ENCODE results near the gene MUC7.

The MUC7 gene

GRCh38 chr4:70471897-70472296, at the start of gene MUC7:
Gene MUC7, plus strand, starts transcription at chr4:70472197. Its CDS starts 1,825 bp downstream, at chr4:70474022.
- Histone ChIP-seq H3K27ac (no peak within 1 kb of the TSS), H3K4me3 (no peak within 1 kb of the TSS), H3K4me1 (no peaks in the 10 kb centered on the region), H3K36me3 (no peaks in the 10 kb centered on the region), H3K9me3 (no peaks in the 10 kb centered on the region), H3K27me3 (no peaks in the 10 kb centered on the region)
- intact Hi-C loops (cut with DNase I; ENCODE audit: low total_unique reads): no loop called here
- TF ChIP-seq CTCF (IDR thresholded peaks at IDR 0.05): no peak
- DNase-seq: no peak

- no peaks in the 10 kb centered on the region for H3K27me3 ChIP-seq
- no peak for TF ChIP-seq CTCF (IDR thresholded peaks at IDR 0.05)
- DNase-seq: no peak
- H3K36me3 ChIP-seq: no peaks in the 10 kb centered on the region
- intact Hi-C loops (cut with DNase I; ENCODE audit: low total_unique reads): no loop called here
- H3K9me3 ChIP-seq: no peaks in the 10 kb centered on the region
- H3K27ac ChIP-seq: no peak overlapping the region
- H3K4me3 ChIP-seq: no peak overlapping the region
- H3K4me1 ChIP-seq: no peaks in the 10 kb centered on the region
These were observed 46.7 kb upstream of the MUC7 start for GRCh38 chr4:70425306-70425705.

GRCh38 chr4:70426789-70427188, 45.2 kb upstream of the MUC7 start:
- no peak for DNase-seq

GRCh38 chr4:70437197-70437596, 34.8 kb upstream of the MUC7 start:
- H3K27ac ChIP-seq: no peak overlapping the region
- no peaks in the 10 kb centered on the region for H3K4me1 ChIP-seq
- no peaks in the 10 kb centered on the region for H3K27me3 ChIP-seq
- H3K4me3 ChIP-seq: no peak overlapping the region
- DNase-seq: no peak
- H3K36me3 ChIP-seq: no peaks in the 10 kb centered on the region
- no peak for TF ChIP-seq CTCF (IDR thresholded peaks at IDR 0.05)
- intact Hi-C loops (cut with DNase I; ENCODE audit: low total_unique reads): no loop called here
- H3K9me3 ChIP-seq: no peaks in the 10 kb centered on the region

More at GRCh38 chr4:70426789-70427188, 45.2 kb upstream of the MUC7 start:
- Histone ChIP-seq H3K4me1 (no peaks in the 10 kb centered on the region), H3K27me3 (no peaks in the 10 kb centered on the region), H3K36me3 (no peaks in the 10 kb centered on the region), H3K9me3 (no peaks in the 10 kb centered on the region), H3K4me3 (no peak overlapping the region), H3K27ac (no peak overlapping the region)
- TF ChIP-seq CTCF (IDR thresholded peaks at IDR 0.05): no peak
- intact Hi-C loops (cut with DNase I; ENCODE audit: low total_unique reads): no loop called here

- Histone ChIP-seq H3K27me3 (no peaks in the 10 kb centered on the region), H3K4me3 (no peak overlapping the region), H3K4me1 (no peaks in the 10 kb centered on the region), H3K27ac (no peak overlapping the region), H3K9me3 (no peaks in the 10 kb centered on the region), H3K36me3 (no peaks in the 10 kb centered on the region)
- no peak for TF ChIP-seq CTCF (IDR thresholded peaks at IDR 0.05)
- intact Hi-C loops (cut with DNase I; ENCODE audit: low total_unique reads): no loop called here
- DNase-seq: no peak
These were observed 29.5 kb upstream of the MUC7 start for GRCh38 chr4:70442474-70442873.

GRCh38 chr4:70443329-70443728, 28.7 kb upstream of the MUC7 start:
- Histone ChIP-seq H3K9me3 (no peaks in the 10 kb centered on the region), H3K27me3 (no peaks in the 10 kb centered on the region), H3K36me3 (no peaks in the 10 kb centered on the region), H3K4me1 (no peaks in the 10 kb centered on the region), H3K27ac (no peak overlapping the region), H3K4me3 (no peak overlapping the region)
- intact Hi-C loops (cut with DNase I; ENCODE audit: low total_unique reads): no loop called here
- TF ChIP-seq CTCF (IDR thresholded peaks at IDR 0.05): no peak
- DNase-seq: no peak
